ENCODE results near the gene ZGPAT. TPM values are rescaled to one million over a fixed set of nuclear protein-coding genes. Genes with fewer than 3 reads are reported as not detected.

ZGPAT gene
- total and polyA plus RNA-seq, 2 of the 13 experiments (the other 11 are each of a cell fraction or from before 2014, with no cell fraction given), result 23.0 to 41.9 TPM

DNA sequence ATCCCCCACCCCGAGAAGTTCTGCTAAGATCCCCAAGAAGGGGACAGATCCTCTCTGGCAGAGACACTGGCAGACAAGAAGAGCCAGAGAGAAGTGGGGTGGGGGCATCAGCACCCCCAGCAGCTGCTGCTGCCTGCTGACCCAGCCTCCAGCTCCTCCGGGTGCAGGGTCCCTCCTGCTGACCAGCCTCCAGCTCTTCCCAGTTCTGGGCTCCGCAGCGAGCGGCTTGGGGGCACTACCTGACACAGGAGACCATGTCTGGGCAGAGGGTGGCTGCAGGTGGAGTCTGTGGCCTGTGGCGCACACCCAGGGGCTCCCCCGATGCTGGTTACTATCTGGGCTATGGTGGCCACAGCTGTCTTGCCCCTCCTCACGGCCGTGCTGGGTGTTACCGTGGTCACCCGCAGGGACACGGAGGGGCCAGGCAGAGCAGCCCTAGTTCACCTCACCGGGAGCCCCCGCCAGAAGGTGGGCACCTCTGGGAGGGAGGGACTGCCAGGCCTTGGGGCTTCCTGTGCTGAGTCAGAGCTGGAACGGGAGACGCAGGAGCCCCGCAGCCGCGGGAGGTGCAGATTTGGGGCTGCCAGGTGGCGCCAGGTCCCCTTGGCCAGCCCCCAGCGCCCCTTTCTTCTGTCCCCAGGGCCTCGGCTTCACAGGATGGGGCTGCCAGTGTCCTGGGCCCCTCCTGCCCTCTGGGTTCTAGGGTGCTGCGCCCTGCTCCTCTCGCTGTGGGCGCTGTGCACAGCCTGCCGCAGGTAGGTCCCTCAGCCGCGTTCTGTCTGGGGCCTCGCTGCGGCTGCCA lies 29.3 kb downstream of the ZGPAT start (continued):
- TF ChIP-seq SCMH1 (CRISPR knock-in tag; IDR thresholded peaks at IDR 0.05; ENCODE audit: borderline replicate concordance) (no peak), GABPB1 (CRISPR knock-in tag; IDR thresholded peaks at IDR 0.05) (peak; percentile 60), ZKSCAN8 (CRISPR knock-in tag; IDR thresholded peaks at IDR 0.05; ENCODE audit: borderline replicate concordance) (0 out of 2 replicates have a peak, but pooled peaks have one; percentile 7), ZNF143 (CRISPR knock-in tag; IDR thresholded peaks at IDR 0.05) (no peak), DNMT1 (CRISPR knock-in tag; IDR thresholded peaks at IDR 0.05) (0 out of 2 replicates have a peak, but pooled peaks have one; percentile 45), ZC3H4 (CRISPR knock-in tag; IDR thresholded peaks at IDR 0.05; ENCODE audit: borderline replicate concordance) (0 out of 2 replicates have a peak, but pooled peaks have one; percentile 78), MATR3 (CRISPR knock-in tag; IDR thresholded peaks at IDR 0.05) (no peak), NFE2L1 (CRISPR knock-in tag; IDR thresholded peaks at IDR 0.05; ENCODE audit: borderline replicate concordance) (peak; percentile 13; the same call in 1 of the 2 replicates), GLI4 (CRISPR knock-in tag; IDR thresholded peaks at IDR 0.05; ENCODE audit: borderline replicate concordance) (peak; percentile 41; the same call in 1 of the 2 replicates), JDP2 (CRISPR knock-in tag; IDR thresholded peaks at IDR 0.05; ENCODE audit: borderline replicate concordance) (no peak), ZNF670 (CRISPR knock-in tag; IDR thresholded peaks at IDR 0.05; ENCODE audit: borderline replicate concordance) (no peak; the same call in 1 of the 2 replicates), SIX4 (CRISPR knock-in tag; IDR thresholded peaks at IDR 0.05) (no peak), RFX1 (IDR thresholded peaks at IDR 0.05) (no peak), TEAD3 (CRISPR knock-in tag; optimal IDR thresholded peaks at IDR 0.05; ENCODE audit: borderline replicate concordance) (no peak), ZNF589 (CRISPR knock-in tag; conservative IDR thresholded peaks at IDR 0.05) (no peak), ZNF451 (CRISPR knock-in tag; IDR thresholded peaks at IDR 0.05) (no peak; the same call in 1 of the 2 replicates), ADNP (CRISPR knock-in tag; IDR thresholded peaks at IDR 0.05) (no peak), CCDC6 (CRISPR knock-in tag; IDR thresholded peaks at IDR 0.05) (no peak), NCOA2 (CRISPR knock-in tag; IDR thresholded peaks at IDR 0.05) (peak; percentile 6; the same call in 1 of the 2 replicates), KDM2A (CRISPR knock-in tag; IDR thresholded peaks at IDR 0.05; ENCODE audit: borderline replicate concordance, low read depth) (peak; percentile 96), ZFX (CRISPR knock-in tag; IDR thresholded peaks at IDR 0.05; ENCODE audit: low read depth) (no peak)
- TF ChIP-seq, protein P1, sequence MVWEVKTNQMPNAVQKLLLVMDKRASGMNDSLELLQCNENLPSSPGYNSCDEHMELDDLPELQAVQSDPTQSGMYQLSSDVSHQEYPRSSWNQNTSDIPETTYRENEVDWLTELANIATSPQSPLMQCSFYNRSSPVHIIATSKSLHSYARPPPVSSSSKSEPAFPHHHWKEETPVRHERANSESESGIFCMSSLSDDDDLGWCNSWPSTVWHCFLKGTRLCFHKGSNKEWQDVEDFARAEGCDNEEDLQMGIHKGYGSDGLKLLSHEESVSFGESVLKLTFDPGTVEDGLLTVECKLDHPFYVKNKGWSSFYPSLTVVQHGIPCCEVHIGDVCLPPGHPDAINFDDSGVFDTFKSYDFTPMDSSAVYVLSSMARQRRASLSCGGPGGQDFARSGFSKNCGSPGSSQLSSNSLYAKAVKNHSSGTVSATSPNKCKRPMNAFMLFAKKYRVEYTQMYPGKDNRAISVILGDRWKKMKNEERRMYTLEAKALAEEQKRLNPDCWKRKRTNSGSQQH (CRISPR knock-in tag; IDR thresholded peaks at IDR 0.05; ENCODE audit: low read depth), result no peak
- TF ChIP-seq, protein P2, sequence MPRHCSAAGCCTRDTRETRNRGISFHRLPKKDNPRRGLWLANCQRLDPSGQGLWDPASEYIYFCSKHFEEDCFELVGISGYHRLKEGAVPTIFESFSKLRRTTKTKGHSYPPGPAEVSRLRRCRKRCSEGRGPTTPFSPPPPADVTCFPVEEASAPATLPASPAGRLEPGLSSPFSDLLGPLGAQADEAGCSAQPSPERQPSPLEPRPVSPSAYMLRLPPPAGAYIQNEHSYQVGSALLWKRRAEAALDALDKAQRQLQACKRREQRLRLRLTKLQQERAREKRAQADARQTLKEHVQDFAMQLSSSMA (CRISPR knock-in tag; IDR thresholded peaks at IDR 0.05), result peak; percentile 15; the same call in 1 of the 2 replicates
- TF ChIP-seq, protein P3, sequence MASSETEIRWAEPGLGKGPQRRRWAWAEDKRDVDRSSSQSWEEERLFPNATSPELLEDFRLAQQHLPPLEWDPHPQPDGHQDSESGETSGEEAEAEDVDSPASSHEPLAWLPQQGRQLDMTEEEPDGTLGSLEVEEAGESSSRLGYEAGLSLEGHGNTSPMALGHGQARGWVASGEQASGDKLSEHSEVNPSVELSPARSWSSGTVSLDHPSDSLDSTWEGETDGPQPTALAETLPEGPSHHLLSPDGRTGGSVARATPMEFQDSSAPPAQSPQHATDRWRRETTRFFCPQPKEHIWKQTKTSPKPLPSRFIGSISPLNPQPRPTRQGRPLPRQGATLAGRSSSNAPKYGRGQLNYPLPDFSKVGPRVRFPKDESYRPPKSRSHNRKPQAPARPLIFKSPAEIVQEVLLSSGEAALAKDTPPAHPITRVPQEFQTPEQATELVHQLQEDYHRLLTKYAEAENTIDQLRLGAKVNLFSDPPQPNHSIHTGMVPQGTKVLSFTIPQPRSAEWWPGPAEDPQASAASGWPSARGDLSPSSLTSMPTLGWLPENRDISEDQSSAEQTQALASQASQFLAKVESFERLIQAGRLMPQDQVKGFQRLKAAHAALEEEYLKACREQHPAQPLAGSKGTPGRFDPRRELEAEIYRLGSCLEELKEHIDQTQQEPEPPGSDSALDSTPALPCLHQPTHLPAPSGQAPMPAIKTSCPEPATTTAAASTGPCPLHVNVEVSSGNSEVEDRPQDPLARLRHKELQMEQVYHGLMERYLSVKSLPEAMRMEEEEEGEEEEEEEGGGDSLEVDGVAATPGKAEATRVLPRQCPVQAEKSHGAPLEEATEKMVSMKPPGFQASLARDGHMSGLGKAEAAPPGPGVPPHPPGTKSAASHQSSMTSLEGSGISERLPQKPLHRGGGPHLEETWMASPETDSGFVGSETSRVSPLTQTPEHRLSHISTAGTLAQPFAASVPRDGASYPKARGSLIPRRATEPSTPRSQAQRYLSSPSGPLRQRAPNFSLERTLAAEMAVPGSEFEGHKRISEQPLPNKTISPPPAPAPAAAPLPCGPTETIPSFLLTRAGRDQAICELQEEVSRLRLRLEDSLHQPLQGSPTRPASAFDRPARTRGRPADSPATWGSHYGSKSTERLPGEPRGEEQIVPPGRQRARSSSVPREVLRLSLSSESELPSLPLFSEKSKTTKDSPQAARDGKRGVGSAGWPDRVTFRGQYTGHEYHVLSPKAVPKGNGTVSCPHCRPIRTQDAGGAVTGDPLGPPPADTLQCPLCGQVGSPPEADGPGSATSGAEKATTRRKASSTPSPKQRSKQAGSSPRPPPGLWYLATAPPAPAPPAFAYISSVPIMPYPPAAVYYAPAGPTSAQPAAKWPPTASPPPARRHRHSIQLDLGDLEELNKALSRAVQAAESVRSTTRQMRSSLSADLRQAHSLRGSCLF (CRISPR knock-in tag; IDR thresholded peaks at IDR 0.05; ENCODE audit: borderline replicate concordance), result no peak
